H9 (cell line): Measurements from ENCODE around the gene PAGR1. TPM values are rescaled to one million over a fixed set of nuclear protein-coding genes. Genes with fewer than 3 reads are reported as not detected.

ENCODE experiments used
- DNase-seq: peaks from one replicate; pipeline ENCODE4 v3.0.0-alpha.2; 2017
- H2AFZ ChIP-seq: one replicate; pipeline ENCODE4 v1.6.1; 2013; ENCODE audit warnings: mild to moderate bottlenecking, low read length, control low read depth, moderate library complexity
- H2AK5ac ChIP-seq: 2 replicates; pipeline ENCODE4 v1.6.1; 2013; ENCODE audit warnings: low read length, control low read depth, mixed read lengths; ENCODE audit not compliant: insufficient read length
- H2BK120ac ChIP-seq: one replicate; pipeline ENCODE4 v1.6.1; 2013; ENCODE audit warnings: low read depth, mild to moderate bottlenecking, low read length, control low read depth, inconsistent platforms; ENCODE audit not compliant: poor library complexity, severe bottlenecking
- H2BK12ac ChIP-seq: 2 replicates; pipeline ENCODE4 v1.6.1; 2013; ENCODE audit warnings: low read length, control low read depth, mixed read lengths, low read depth; ENCODE audit not compliant: insufficient read length
- H2BK15ac ChIP-seq: 2 replicates; pipeline ENCODE4 v1.6.1; 2013; ENCODE audit warnings: low read depth, low read length, control low read depth
- H2BK20ac ChIP-seq: one replicate; pipeline ENCODE4 v1.6.1; 2013; ENCODE audit warnings: low read depth, mild to moderate bottlenecking, low read length, control low read depth, inconsistent platforms; ENCODE audit not compliant: poor library complexity, severe bottlenecking
- H2BK5ac ChIP-seq: 2 replicates; pipeline ENCODE4 v1.6.1; 2013; ENCODE audit warnings: low read length, control low read depth, mixed read lengths; ENCODE audit not compliant: insufficient read length
- H3K14ac ChIP-seq: 2 replicates; pipeline ENCODE4 v1.6.1; 2013; ENCODE audit warnings: low read length, control low read depth; ENCODE audit not compliant: insufficient read depth
- H3K18ac ChIP-seq: 2 replicates; pipeline ENCODE4 v1.6.1; 2013; ENCODE audit warnings: low read depth, mild to moderate bottlenecking, mixed read lengths, low read length, control low read depth; ENCODE audit not compliant: insufficient read length
- H3K23ac ChIP-seq: 2 replicates; pipeline ENCODE4 v1.6.1; 2013; ENCODE audit warnings: low read length, control low read depth, mixed read lengths, low read depth; ENCODE audit not compliant: insufficient read length
- H3K23me2 ChIP-seq: 2 replicates; pipeline ENCODE4 v1.6.1; 2013; ENCODE audit warnings: low read depth, mild to moderate bottlenecking, mixed read lengths, low read length, control low read depth; ENCODE audit not compliant: insufficient read length, poor library complexity, severe bottlenecking
- H3K27ac ChIP-seq: 2 replicates; pipeline ENCODE4 v1.5.1; 2013; ENCODE audit warnings: low read length, control low read depth, mixed read lengths, low read depth; ENCODE audit not compliant: insufficient read length
- H3K27me3 ChIP-seq: 2 replicates; pipeline ENCODE4 v1.6.1; 2013; ENCODE audit warnings: low read length, control low read depth, inconsistent platforms; ENCODE audit not compliant: insufficient read depth
- H3K4ac ChIP-seq: 2 replicates; pipeline ENCODE4 v1.6.1; 2013; ENCODE audit warnings: low read depth, mild to moderate bottlenecking, control low read depth, inconsistent platforms, low read length, moderate library complexity
- H3K4me1 ChIP-seq: 2 replicates; pipeline ENCODE4 v1.6.1; 2013; ENCODE audit warnings: low read length, control low read depth, inconsistent platforms; ENCODE audit not compliant: insufficient read depth
- H3K4me2 ChIP-seq: 2 replicates; pipeline ENCODE4 v1.6.1; 2013; ENCODE audit warnings: low read length, control low read depth, mixed read lengths; ENCODE audit not compliant: insufficient read length, insufficient read depth
- H3K56ac ChIP-seq: 2 replicates; pipeline ENCODE4 v1.6.1; 2013; ENCODE audit warnings: low read depth, mild to moderate bottlenecking, mixed read lengths, low read length, control low read depth; ENCODE audit not compliant: insufficient read length
- H3K79me1 ChIP-seq: 2 replicates; pipeline ENCODE4 v1.6.1; 2013; ENCODE audit warnings: low read depth, mild to moderate bottlenecking, moderate library complexity, low read length, control low read depth, inconsistent platforms; ENCODE audit not compliant: insufficient read depth, poor library complexity, severe bottlenecking
- H3K79me2 ChIP-seq: 2 replicates; pipeline ENCODE4 v1.6.1; 2013; ENCODE audit warnings: low read length, control low read depth, inconsistent platforms; ENCODE audit not compliant: insufficient read depth
- H3K9ac ChIP-seq: 2 replicates; pipeline ENCODE4 v1.6.1; 2013; ENCODE audit warnings: low read length, control low read depth, mixed read lengths; ENCODE audit not compliant: insufficient read length; ENCODE audit errors: extremely low read depth
- H3K9me3 ChIP-seq: one replicate; pipeline ENCODE4 v1.6.1; 2013; ENCODE audit warnings: low read depth, low read length, inconsistent platforms; ENCODE audit not compliant: control insufficient read depth
- H3T11ph ChIP-seq: one replicate; pipeline ENCODE4 v1.6.1; 2013; ENCODE audit warnings: mild to moderate bottlenecking, low read length, control low read depth, inconsistent platforms
- H4K20me1 ChIP-seq: one replicate; pipeline ENCODE4 v1.6.1; 2013; ENCODE audit not compliant: control insufficient read depth, insufficient read length, insufficient read depth
- H4K5ac ChIP-seq: 2 replicates; pipeline ENCODE4 v1.6.1; 2013; ENCODE audit warnings: low read depth, mild to moderate bottlenecking, mixed read lengths, low read length, control low read depth; ENCODE audit not compliant: insufficient read length
- H4K8ac ChIP-seq: replicated peaks from 2 replicates; pipeline ENCODE4 v1.6.1; 2013; ENCODE audit warnings: low read length, control low read depth, mixed read lengths, low read depth; ENCODE audit not compliant: insufficient read length
- H4K91ac ChIP-seq: 2 replicates; pipeline ENCODE4 v1.6.1; 2013; ENCODE audit warnings: low read depth, mild to moderate bottlenecking, moderate library complexity, mixed read lengths, low read length, control low read depth; ENCODE audit not compliant: insufficient read length
- H3K27ac Mint-ChIP-seq, 3 experiments: 2 replicates in 2 of 3; 3 replicates in 1 of 3; pipeline ENCODE4 v1.8.0; 2020 to 2021; ENCODE audit warnings: mixed read lengths in 3 of 3, mild to moderate bottlenecking in 1 of 3, moderate library complexity in 1 of 3
- H3K27me3 Mint-ChIP-seq: 2 replicates; pipeline ENCODE4 v1.8.0; 2021; ENCODE audit warnings: low read depth, mild to moderate bottlenecking, moderate library complexity, mixed read lengths
- H3K36me3 Mint-ChIP-seq, 3 experiments: 2 replicates in 2 of 3; 3 replicates in 1 of 3; pipeline ENCODE4 v1.8.0; 2020 to 2021; ENCODE audit warnings: low read depth in 3 of 3, mixed read lengths in 3 of 3; ENCODE audit not compliant: insufficient read depth in 1 of 3
- H3K4me1 Mint-ChIP-seq, 2 experiments: 2 replicates each; pipeline ENCODE4 v1.8.0; 2020; ENCODE audit warnings: mixed read lengths in 2 of 2
- H3K4me3 Mint-ChIP-seq, 2 experiments: 2 replicates in 1 of 2; 3 replicates in 1 of 2; pipeline ENCODE4 v1.8.0; 2020 to 2021; ENCODE audit warnings: mild to moderate bottlenecking in 2 of 2, mixed read lengths in 2 of 2, moderate library complexity in 1 of 2
- H3K9me3 Mint-ChIP-seq, 2 experiments: 2 replicates in 1 of 2; 3 replicates in 1 of 2; pipeline ENCODE4 v1.8.0; 2020; ENCODE audit warnings: mild to moderate bottlenecking in 2 of 2, mixed read lengths in 2 of 2, moderate library complexity in 1 of 2
- CTCF ChIP-seq: fragments of 200-600 bp; sonication (generic); conservative IDR thresholded peaks from 3 replicates; pipeline ENCODE4 v1.8.0; 2021; ENCODE audit warnings: antibody characterized with exemption, mild to moderate bottlenecking
- WGBS: extraction: QIAGEN DNeasy Blood & Tissue Kit; methylation state at CpG from one replicate; pipeline ENCODE4 v1.1.7; 2013; ENCODE audit warnings: missing lambda C conversion rate, low lambda C conversion rate, mixed read lengths; ENCODE audit not compliant: insufficient read length; ENCODE audit errors: extremely low coverage; 5-methylcytosine and 5-hydroxymethylcytosine counted together
- total RNA-seq: library from RNA; stranded (reverse); gene quantifications from 2 replicates; pipeline ENCODE4 v1.2.1, GENCODE V29; 2021

Gene PAGR1
- total RNA-seq, 1 experiment from 2014 or later: 65.3 TPM

- no peaks in the 10 kb centered on the region for H4K20me1 ChIP-seq
- H3K4me1 ChIP-seq: peaks cover 6% of the 10 kb centered on the region; the same call in 1 of the 2 replicates
- H3K23me2 ChIP-seq: peaks cover 35% of the 10 kb centered on the region
- no peak for DNase-seq
- H3K23ac ChIP-seq: no peak overlapping the region
- H4K5ac ChIP-seq: no peak overlapping the region
- H2BK5ac ChIP-seq: no peak overlapping the region
- no peak overlapping the region for H3K56ac ChIP-seq
- Mint-ChIP-seq H3K27ac (peak overlapping the region in 2 of 3 experiments; percentile 59 to 72; a peak in 4 of 7 replicates), H3K9me3 (no peaks in the 10 kb centered on the region; a peak in 1 of 5 replicates), H3K36me3 (peaks cover 16 to 30% (median 19%) of the 10 kb centered on the region in 3 experiments), H3K4me1 (peaks cover 51 to 68% of the 10 kb centered on the region in 2 experiments), H3K4me3 (peak overlapping the region; percentile 93 to 96), H3K27me3 (no peaks in the 10 kb centered on the region; the same call in none of the 2 replicates)
- H2BK120ac ChIP-seq: no peak overlapping the region
- H3K79me1 ChIP-seq: no peaks in the 10 kb centered on the region
- no peak overlapping the region for H3K18ac ChIP-seq
- no peak for TF ChIP-seq CTCF
- no peak overlapping the region for H2AFZ ChIP-seq
- no peak overlapping the region for H4K8ac ChIP-seq
- H3K14ac ChIP-seq: no peak overlapping the region; the same call in 1 of the 2 replicates
- H2BK15ac ChIP-seq: no peak overlapping the region
- H2BK12ac ChIP-seq: no peak overlapping the region
- no peak overlapping the region for H3T11ph ChIP-seq
- peak overlapping the region; percentile 59 for H3K4me2 ChIP-seq
- H4K91ac ChIP-seq: no peak overlapping the region
- no CpG with 5 or more reads among the region's 24 CpGs for WGBS
- H3K9me3 ChIP-seq: no peaks in the 10 kb centered on the region
- H3K27me3 ChIP-seq: no peaks in the 10 kb centered on the region
- H2BK20ac ChIP-seq: no peak overlapping the region
- no peak overlapping the region for H3K27ac ChIP-seq
- H3K79me2 ChIP-seq: no peaks in the 10 kb centered on the region; the same call in 1 of the 2 replicates
- no peak overlapping the region for H3K4ac ChIP-seq
- no peak overlapping the region for H2AK5ac ChIP-seq
- peak overlapping the region; percentile 26 for H3K9ac ChIP-seq
Measured at GRCh38 chr16:29813644-29814562, 2.0 kb upstream of the PAGR1 start.
